GM19372 (cell line): ENCODE measurements around the gene ZHX3.

Experiments
- ATAC-seq: cut with Tn5 transposase; IDR thresholded peaks from one replicate; pipeline ENCODE4 v1.9.1; 2021; ENCODE audit warnings: mild to moderate bottlenecking, low read depth, moderate library complexity; ENCODE audit not compliant: unreplicated experiment

The ZHX3 gene

DNA sequence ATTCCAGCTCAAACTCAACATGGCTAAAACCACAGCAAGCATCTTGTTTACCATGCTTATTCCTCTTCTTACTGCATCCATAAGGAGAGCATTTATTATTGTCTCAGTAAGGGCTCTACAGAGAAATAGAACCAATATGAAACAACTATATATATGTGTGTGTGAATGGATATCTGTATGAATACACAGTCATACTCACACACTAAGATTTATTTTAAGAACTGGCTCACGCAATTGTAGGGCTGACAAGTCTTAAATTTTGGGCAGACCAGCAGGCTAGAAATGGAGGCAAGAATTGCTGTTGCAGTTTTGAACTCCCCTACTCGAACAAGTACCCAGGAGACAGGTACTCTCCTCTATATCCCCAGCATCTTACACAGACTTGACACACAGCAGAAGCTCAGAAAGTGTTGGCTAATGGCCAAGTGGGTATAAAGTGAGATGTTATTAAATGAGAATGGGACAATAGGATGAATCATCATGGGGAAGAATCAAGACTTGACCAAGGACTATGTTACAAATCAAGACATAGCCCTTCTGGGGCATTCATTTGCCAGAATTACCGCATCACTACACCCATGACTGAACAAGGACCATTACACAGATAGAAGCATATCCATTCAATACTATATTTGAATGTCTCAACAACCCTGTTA, 13.0 kb downstream of the ZHX3 start:
- ATAC-seq, result no peak

- no peak for ATAC-seq
Measured at GRCh38 chr20:41304002-41304401, 13.5 kb downstream of the ZHX3 start.

DNA sequence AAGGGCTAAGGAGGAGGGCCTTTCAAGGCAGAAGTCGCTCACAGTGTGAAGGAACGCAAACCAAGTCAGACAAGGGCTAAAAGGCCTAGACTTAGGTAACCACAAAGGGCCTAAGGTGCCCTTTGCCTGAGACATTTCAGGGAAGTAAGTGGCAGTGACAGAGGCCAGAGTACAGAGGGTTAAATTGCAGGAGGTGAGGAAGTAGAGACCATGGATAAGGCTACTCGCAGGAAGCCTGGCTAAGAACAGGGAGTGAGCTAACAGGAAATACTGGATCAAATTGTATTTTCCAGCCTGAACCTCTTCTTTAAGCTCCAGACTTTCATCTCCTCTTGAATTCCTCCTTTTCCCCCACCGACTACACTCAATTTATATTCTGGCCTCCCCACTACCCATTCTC, 16.6 kb downstream of the ZHX3 start:
- no peak for ATAC-seq

GRCh38 chr20:41300383-41300782, 17.1 kb downstream of the ZHX3 start:
- no peak for ATAC-seq

DNA sequence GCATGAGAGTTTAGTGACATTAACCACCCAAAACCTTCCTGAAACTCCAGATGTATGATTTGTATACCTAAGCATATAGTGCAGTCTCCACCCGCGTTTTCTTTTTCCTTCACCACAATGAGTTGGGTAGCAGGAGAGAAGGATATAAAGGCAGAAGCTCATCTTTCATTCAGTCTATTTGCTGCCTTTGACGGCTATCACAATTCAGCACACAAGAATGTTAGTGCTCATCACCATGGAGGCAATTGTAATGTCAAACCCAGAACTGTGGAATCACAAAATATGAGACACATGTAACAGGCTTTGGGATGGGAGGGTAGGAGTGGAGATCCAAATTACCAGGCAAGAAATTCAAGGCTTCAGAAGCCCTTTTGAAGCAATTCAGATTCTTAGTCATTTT, 17.6 kb downstream of the ZHX3 start:
- no peak for ATAC-seq

DNA sequence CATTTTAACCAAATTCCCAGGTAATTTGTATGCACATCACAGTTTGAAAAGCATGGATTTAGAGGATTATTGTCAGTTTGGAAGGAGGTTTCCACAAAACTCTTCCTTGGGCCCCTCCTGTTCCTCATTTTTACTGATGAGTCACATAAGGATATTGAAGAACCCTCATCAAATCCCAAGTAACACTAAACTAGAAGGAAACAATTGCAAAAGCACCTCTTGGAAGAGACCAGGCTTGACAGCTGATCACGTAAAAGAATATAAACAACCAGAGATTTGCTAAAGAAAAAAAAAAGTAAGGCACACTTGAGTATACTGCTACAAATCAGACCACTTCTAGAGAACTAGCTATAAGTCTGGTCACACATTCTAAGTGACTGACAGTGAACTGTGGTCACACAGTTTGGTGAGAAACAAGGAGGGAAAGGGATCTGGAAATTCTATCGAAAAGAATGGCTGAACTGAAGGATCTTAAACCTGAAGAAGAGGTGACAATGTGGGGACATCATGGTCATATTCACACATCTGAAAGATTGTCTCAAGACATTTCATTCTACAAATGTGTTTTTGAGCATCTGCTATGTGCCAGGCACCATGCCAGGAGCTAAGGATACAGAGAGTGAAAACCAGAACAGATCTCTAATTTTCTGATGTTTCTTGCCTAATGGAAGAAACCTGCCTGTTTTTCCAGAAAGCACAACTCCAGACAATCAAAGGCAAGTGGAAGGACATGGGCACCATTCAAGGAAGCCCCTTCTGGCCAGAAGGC, 24.1 kb downstream of the ZHX3 start:
- ATAC-seq, result no peak

DNA sequence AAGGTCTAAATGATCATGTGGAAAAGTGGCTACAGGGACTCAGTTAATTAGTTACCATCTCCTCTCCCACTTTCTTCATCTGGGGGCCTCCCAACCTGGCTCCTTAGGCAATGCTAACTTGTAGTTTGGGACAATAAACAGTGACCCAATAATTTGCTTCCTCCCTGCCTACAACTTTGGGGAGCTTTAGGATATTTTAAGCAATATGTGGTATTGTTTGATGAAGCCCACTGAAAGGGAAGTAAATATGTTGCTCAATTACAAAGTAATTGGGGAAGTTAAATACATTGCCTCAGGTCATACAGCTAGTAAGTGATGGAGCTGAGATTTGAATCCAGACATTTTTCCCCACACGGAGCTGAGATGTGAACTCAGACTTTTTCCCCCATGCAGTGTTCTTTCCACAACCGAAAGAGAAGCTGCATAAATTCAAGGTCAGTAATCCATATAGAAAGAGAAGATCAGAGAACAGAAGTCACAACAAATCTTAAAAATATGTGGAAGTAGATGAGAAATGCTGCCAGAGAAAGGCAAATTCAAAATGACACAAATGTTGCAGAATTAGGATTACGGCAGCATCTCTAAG, 26.6 kb downstream of the ZHX3 start:
- ATAC-seq, result no peak

- no peak for ATAC-seq
Measured at GRCh38 chr20:41287327-41287726, 30.2 kb downstream of the ZHX3 start.

DNA sequence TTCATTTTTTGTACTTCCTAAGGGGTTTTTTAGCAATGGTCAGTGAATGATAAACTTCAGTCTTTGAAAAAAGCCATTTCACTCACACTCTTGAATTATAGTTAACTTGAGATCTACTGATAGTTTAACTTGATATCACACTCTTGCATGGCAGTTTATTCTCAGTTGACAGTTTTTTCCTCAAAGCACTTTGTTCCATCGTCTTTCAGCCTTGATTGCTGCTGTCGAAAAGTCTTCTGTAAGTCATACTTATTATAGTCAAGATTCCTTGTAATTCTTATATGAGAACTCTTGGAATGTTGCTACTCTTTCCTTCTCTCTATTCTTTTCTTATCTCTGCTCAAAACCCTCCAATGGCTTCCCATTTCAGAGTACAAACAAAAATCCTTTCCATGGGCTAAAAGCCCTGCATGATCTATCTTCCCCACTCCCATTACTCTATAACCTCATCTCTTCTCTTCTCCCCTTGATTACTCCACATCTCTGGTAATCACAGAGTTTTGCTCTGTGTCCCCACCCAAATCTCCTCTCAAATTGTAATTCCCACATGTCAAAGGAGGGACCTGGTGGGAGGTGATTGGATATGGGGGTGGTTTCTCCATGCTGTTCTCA, 31.2 kb downstream of the ZHX3 start:
- no peak for ATAC-seq

GRCh38 chr20:41279546-41280225, 37.8 kb downstream of the ZHX3 start:
- ATAC-seq, result no peak

DNA sequence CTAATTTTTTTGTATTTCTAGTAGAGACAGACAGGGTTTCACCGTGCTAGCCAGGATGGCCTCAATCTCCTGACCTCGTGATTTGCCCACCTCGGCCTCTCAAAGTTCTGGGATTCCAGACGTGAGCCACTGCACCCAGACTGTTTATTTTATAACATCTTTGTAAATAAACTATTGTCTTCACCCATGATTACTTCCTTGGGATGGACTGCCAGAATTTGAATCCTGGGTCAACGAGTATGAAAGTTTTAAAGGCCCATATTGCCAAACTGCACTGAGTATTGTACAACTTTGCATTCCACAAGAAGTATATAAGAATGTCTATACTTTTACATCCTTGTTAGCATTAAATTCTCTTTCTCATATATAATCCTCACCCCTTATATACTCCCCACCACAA, 38.6 kb downstream of the ZHX3 start:
- ATAC-seq, result no peak

GRCh38 chr20:41277049-41277448, 40.5 kb downstream of the ZHX3 start:
- ATAC-seq, result no peak

DNA sequence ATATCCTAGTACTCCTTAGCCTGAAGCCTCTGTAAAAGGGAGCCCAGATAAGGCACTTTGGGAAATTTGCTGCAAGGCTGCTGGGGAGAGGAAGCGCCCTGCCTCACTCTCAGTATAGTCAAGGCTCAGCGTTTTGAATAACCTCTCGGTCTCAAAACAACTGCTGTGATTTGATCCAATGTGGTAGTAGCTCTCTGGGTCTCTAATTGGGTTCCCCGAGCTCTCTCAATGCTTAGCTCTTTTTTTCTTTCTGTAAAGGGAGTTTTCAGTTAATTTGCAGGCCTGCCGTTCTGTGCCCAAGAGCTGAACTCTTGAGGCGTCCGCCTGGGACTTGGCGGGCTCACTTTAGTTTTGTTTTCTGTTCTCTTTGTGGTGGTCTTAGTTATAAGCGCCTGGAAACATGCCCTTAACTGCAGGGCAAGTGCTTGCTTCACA, 41.2 kb downstream of the ZHX3 start:
- ATAC-seq, result no peak

- no peak for ATAC-seq
Measured at GRCh38 chr20:41275301-41275731, 42.2 kb downstream of the ZHX3 start.

DNA sequence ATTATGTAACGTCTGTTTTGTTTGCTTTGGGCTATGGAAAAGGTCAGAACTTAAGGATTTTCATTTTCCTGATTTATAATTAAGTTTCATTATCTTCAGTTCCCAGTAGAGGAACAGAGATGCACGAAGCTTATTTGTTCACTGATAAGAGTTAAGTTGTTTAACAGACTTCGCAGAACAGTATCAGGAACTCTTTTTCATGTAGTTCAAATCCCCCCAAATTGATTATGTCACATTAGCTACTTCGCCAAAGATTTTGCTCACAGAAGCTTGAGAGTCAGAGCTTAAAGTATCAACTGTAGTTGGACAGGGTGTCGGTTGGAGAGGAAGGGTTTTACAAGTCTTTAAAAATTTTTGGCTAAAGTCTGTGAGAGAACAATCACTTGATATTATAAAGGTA, 43.4 kb downstream of the ZHX3 start:
- ATAC-seq, result no peak

GRCh38 chr20:41273445-41273844, 44.1 kb downstream of the ZHX3 start:
- ATAC-seq, result no peak

DNA sequence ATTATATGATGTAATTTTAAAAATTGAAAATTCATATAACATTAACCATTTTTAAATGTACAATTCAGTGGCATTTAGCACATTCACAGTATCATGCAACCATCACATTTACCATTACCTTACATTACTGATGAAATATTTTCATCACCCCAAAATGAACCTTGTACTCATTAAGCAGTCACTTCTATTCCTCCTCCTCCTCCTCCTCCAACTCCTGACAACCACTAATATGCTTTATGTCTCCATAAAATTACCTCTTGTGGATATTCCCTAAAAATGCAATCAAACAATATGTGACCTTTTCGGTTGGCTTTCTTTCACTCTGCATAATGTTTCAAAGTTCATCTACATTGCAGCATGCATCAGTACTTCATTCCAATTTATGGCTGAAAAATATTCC, 45.2 kb downstream of the ZHX3 start:
- ATAC-seq, result no peak

- ATAC-seq, result no peak
Measured at GRCh38 chr20:41268917-41269652, 48.4 kb downstream of the ZHX3 start.

DNA sequence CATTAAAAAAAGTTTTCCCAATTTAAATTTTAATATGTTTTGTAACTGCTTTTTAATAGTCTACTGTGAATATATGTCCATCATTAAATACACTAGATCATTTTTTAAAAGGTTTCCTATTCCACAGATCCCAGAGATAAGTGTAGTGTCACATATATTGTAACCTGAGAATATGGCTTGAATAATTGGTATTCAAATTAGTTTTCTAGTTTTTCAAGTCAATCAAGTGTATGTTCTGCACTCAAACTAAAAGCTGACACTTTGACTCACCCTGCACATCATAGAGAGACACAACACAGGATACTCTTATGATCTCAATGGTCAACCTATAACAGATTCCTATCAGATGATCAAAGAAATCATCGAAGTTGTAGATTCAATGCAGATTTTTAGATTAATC, 49.1 kb downstream of the ZHX3 start:
- no peak for ATAC-seq

DNA sequence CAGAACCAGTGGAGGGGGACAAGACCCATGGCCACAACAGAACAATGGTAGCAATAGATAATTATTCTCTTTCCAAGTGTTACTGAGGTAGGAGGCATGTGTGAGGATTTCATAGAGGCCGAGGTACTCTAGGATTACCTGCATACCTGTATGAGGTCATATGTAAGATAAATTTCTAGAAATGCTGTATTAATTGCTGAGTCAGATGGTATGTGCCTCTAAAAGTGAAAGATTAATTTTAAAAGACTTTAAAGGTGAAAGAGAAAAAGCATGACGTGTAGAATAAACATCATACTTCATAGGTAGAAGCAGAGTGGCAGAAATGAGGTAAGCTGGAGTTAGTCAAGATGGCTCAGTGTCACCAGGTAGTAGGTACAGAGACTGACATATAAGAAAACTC, 51.6 kb downstream of the ZHX3 start:
- ATAC-seq, result no peak
